ENCODE data around the gene GFY. TPM values are rescaled to one million over a fixed set of nuclear protein-coding genes. Genes with fewer than 3 reads are reported as not detected.
A peak's percentile ranks its signal among the peaks of the same experiment; 100 is the strongest.

GFY gene
- total RNA-seq, 4 donors from 2014 or later: not detected

DNA sequence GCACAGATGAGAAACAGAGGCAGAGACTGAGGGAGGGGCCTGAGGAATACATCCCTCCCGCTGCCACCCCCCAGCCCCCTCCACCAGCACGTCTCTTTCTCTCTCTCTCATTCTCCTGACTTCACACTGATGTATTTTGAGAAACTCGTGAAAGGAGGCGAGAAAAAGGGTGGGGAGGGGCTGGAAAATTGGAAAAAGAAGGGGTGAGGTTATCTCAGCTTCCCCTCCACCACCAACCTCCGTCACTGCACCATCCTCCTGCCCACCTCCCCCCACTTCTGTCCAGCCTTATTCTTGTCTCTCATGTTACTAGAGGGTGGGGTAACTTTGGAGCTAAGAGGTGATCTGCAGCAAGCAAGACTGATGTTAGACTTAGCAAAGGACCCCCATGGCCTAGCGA is 14.6 kb downstream of the GFY start:
- ATAC-seq: no peak
- Histone ChIP-seq H3K27me3 (peaks cover 84% of the 10 kb centered on the region), H3K4me1 (peaks cover 0 to 31% (median 5%) of the 10 kb centered on the region in 3 donors), H3K27ac (no peak overlapping the region), H3K36me3 (no peaks in the 10 kb centered on the region), H3K9me3 (no peaks in the 10 kb centered on the region), H3K4me3 (no peak overlapping the region)
- TF ChIP-seq POLR2A (IDR thresholded peaks at IDR 0.05): no peak
- TF ChIP-seq POLR2AphosphoS5 (IDR thresholded peaks at IDR 0.05): no peak
- TF ChIP-seq CTCF (IDR thresholded peaks at IDR 0.05): no peak
- TF ChIP-seq EP300 (IDR thresholded peaks at IDR 0.05): no peak
- WGBS, 2 donors (ENCODE audit: low coverage in 1 of 2): 31% methylated on average over 3 of the region's 6 CpGs

- Histone ChIP-seq H3K27ac (peak overlapping the region in 1 of 4 donors; percentile 49), H3K27me3 (peaks cover 76% of the 10 kb centered on the region), H3K4me3 (peak overlapping the region in 1 of 2 donors; percentile 67), H3K9me3 (no peaks in the 10 kb centered on the region), H3K4me1 (peaks cover 0 to 31% (median 5%) of the 10 kb centered on the region in 3 donors), H3K36me3 (no peaks in the 10 kb centered on the region)
- WGBS, 2 donors (ENCODE audit: low coverage in 1 of 2): 9 to 18% methylated on average over 11 to 14 of the region's 19 CpGs
- TF ChIP-seq CTCF (IDR thresholded peaks at IDR 0.05) (no peak), POLR2AphosphoS5 (IDR thresholded peaks at IDR 0.05) (no peak), EP300 (IDR thresholded peaks at IDR 0.05) (no peak), POLR2A (IDR thresholded peaks at IDR 0.05) (no peak)
- no peak for ATAC-seq
Measured at GRCh38 chr19:49440439-49441209, 15.4 kb downstream of the GFY start.

DNA sequence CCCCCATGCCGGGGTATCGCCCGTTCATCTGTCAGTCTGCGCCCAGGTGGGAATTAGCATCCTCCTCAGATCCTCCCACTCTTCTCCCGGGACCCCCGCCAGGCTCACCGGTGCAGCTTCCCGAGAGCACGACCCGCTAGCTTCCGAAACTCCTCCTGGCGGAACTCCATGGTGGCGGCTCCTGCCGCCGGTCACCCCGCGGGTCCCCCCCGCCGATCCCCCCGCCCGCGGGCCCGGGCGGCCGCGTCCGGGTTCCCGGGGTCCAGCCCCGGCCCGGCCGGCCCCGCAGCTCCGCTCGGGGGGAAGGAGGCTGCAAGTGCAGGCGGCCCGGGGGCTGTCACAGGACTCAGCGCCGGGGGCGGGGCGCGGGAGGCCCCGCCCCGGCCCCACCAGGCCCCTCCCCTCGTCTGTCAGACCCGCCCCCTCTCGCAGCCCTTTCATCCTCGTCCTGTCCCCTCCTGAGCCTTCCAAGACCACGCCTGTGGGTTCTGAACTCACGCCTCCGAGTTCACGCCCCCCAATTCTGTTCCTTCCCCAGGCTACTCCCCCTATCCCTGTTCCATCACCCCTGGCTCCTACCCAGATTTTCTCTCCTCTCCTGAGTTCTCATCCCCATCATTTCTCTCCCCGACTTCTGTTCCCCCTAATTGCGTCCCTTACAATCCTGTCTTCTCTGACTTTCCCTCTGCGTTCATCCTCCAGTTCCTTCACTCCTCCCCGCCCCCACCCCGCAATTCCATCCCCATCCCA is 16.2 kb downstream of the GFY start, which contains the start of gene SLC17A7:
Gene SLC17A7, minus strand, starts transcription at position 318 of the 750 bp plus-strand sequence. Its CDS starts 148 bp downstream, at position 170.
- ATAC-seq: peak; percentile 26
- Histone ChIP-seq H3K9me3 (no peaks in the 10 kb centered on the region), H3K4me3 (peak within 1 kb of the TSS in 1 of 2 donors; percentile 67), H3K27me3 (peaks cover 69% of the 10 kb centered on the region), H3K36me3 (peaks cover 0 to 4% of the 10 kb centered on the region in 2 donors), H3K4me1 (peaks cover 0 to 31% (median 5%) of the 10 kb centered on the region in 3 donors), H3K27ac (peak within 1 kb of the TSS in 3 of 4 donors; percentile 77 to 82 (median 82))
- 5 to 9% methylated on average over 13 of the region's 56 CpGs for WGBS, 2 donors (ENCODE audit: low coverage in 1 of 2)
- no peak for TF ChIP-seq POLR2AphosphoS5 (IDR thresholded peaks at IDR 0.05)
- TF ChIP-seq POLR2A (IDR thresholded peaks at IDR 0.05): no peak
- TF ChIP-seq EP300 (IDR thresholded peaks at IDR 0.05): no peak
- no peak for TF ChIP-seq CTCF (IDR thresholded peaks at IDR 0.05)

GRCh38 chr19:49441960-49442350 is 16.8 kb downstream of the GFY start:
- peak overlapping the region in 3 of 4 donors; percentile 77 to 82 (median 82) for H3K27ac ChIP-seq

GRCh38 chr19:49442354-49442753 is 17.2 kb downstream of the GFY start:
- TF ChIP-seq POLR2AphosphoS5 (IDR thresholded peaks at IDR 0.05): no peak
- TF ChIP-seq CTCF (IDR thresholded peaks at IDR 0.05): no peak
- TF ChIP-seq EP300 (IDR thresholded peaks at IDR 0.05): no peak
- no peak for TF ChIP-seq POLR2A (IDR thresholded peaks at IDR 0.05)
- Histone ChIP-seq H3K27ac (peak overlapping the region in 3 of 4 donors; percentile 77 to 82 (median 82)), H3K4me1 (peaks cover 0 to 31% (median 5%) of the 10 kb centered on the region in 3 donors), H3K36me3 (peaks cover 0 to 13% of the 10 kb centered on the region in 2 donors), H3K9me3 (no peaks in the 10 kb centered on the region), H3K27me3 (peaks cover 59% of the 10 kb centered on the region), H3K4me3 (peak overlapping the region in 1 of 2 donors; percentile 67)
- ATAC-seq: peak; percentile 27
- WGBS, 2 donors (ENCODE audit: low coverage in 1 of 2): 5 to 18% methylated on average over 4 to 11 of the region's 11 CpGs

More at GRCh38 chr19:49441960-49442350, 16.8 kb downstream of the GFY start:
- ATAC-seq: no peak
- H3K27me3 ChIP-seq: peaks cover 63% of the 10 kb centered on the region
- TF ChIP-seq POLR2A (IDR thresholded peaks at IDR 0.05): no peak
- peaks cover 0 to 31% (median 5%) of the 10 kb centered on the region in 3 donors for H3K4me1 ChIP-seq
- peaks cover 0 to 9% of the 10 kb centered on the region in 2 donors for H3K36me3 ChIP-seq
- no peaks in the 10 kb centered on the region for H3K9me3 ChIP-seq
- WGBS, 2 donors (ENCODE audit: low coverage in 1 of 2): 12 to 16% methylated on average over 10 to 14 of the region's 14 CpGs
- peak overlapping the region in 1 of 2 donors; percentile 67 for H3K4me3 ChIP-seq
